Lung (tissue), 12 donors: ENCODE results near the gene C16orf87. TPM values are rescaled to one million over a fixed set of nuclear protein-coding genes. Genes with fewer than 3 reads are reported as not detected.
A peak's percentile ranks its signal among the peaks of the same experiment; 100 is the strongest.
"Not testable (repeated sequence)": the region's sequence is repeated elsewhere in the genome, so short reads cannot be mapped to it uniquely, and the experiment has no call there.

Source experiments
- ATAC-seq: fragments of 200-7000 bp; cut with Tn5 transposase; one replicate; pipeline ENCODE4 v1.9.1; 2020; ENCODE audit warnings: moderate number of reproducible peaks; ENCODE audit not compliant: insufficient read depth, low FRiP score
- DNase-seq, 3 donors: peaks; one replicate each; pipeline ENCODE4 v3.0.0-alpha.2; 2013 to 2017
- H3K27ac ChIP-seq, 2 donors: one replicate each; pipeline ENCODE4 v1.5.1; 2013; ENCODE audit warnings: mild to moderate bottlenecking in 2 of 2, moderate library complexity in 2 of 2, control low read depth in 1 of 2, inconsistent platforms in 1 of 2, low read depth in 1 of 2, low read length in 1 of 2
- H3K27me3 ChIP-seq, 3 donors: one replicate each; pipeline ENCODE4 v1.5.1; 2013; ENCODE audit warnings: low read length in 2 of 3; ENCODE audit not compliant: control insufficient read depth in 3 of 3, insufficient read depth in 3 of 3
- H3K36me3 ChIP-seq, 4 donors: one replicate each; pipeline ENCODE4 v1.5.1; 2013; ENCODE audit warnings: low read length in 4 of 4, mild to moderate bottlenecking in 1 of 4, moderate library complexity in 1 of 4; ENCODE audit not compliant: control insufficient read depth in 4 of 4, insufficient read depth in 4 of 4
- H3K4me1 ChIP-seq, 5 donors: one replicate each; pipeline ENCODE4 v1.5.1; 2013; ENCODE audit warnings: low read length in 5 of 5, mild to moderate bottlenecking in 2 of 5, moderate library complexity in 1 of 5; ENCODE audit not compliant: control insufficient read depth in 5 of 5, insufficient read depth in 5 of 5
- H3K4me3 ChIP-seq: one replicate; pipeline ENCODE4 v1.5.1; 2013; ENCODE audit warnings: mild to moderate bottlenecking, control low read depth, moderate library complexity
- H3K9ac ChIP-seq, 2 donors: one replicate each; pipeline ENCODE4 v1.5.1; 2013; ENCODE audit warnings: low read length in 2 of 2, control low read depth in 1 of 2; ENCODE audit not compliant: insufficient read depth in 1 of 2
- H3K9me3 ChIP-seq, 4 donors: one replicate each; pipeline ENCODE4 v1.5.1; 2013; ENCODE audit warnings: low read length in 3 of 4, mild to moderate bottlenecking in 1 of 4, moderate library complexity in 1 of 4; ENCODE audit not compliant: control insufficient read depth in 4 of 4, insufficient read depth in 3 of 4
- WGBS, 2 donors: extraction: QIAGEN DNeasy Blood & Tissue Kit; methylation state at CpG; one replicate each; pipeline ENCODE4 v1.1.7; 2013; 5-methylcytosine and 5-hydroxymethylcytosine counted together
- polyA plus RNA-seq, 2 donors: library from polyadenylated mRNA; stranded (reverse); fragments of 200-250 nt; gene quantifications; one replicate each; pipeline ENCODE4 v1.2.1, GENCODE V29; 2013
- total RNA-seq, 2 donors: library from RNA; depleted of rRNA in 1 of 2; stranded (reverse); fragments of >200 nt in 1 of 2; gene quantifications; one replicate each; pipeline ENCODE4 v1.2.1, GENCODE V29; 2014 to 2021
- TF ChIP-seq, protein P1 (sequence below): IDR thresholded peaks from 2 replicates; pipeline ENCODE4 v1.5.1; 2012; ENCODE audit warnings: mild to moderate bottlenecking; ENCODE audit errors: control extremely low read depth, extremely low read depth
- donor health status: control.
- donor health status: control.
- donor health status: Bipolar disorder and iron deficiency.
- donor health status: healthy.
- donor health status: DM: yes; HTN: yes; CAD: no.

Gene C16orf87
- total and polyA plus RNA-seq, 4 donors, result 2.8 to 17.2 (median 4.9) TPM

DNA sequence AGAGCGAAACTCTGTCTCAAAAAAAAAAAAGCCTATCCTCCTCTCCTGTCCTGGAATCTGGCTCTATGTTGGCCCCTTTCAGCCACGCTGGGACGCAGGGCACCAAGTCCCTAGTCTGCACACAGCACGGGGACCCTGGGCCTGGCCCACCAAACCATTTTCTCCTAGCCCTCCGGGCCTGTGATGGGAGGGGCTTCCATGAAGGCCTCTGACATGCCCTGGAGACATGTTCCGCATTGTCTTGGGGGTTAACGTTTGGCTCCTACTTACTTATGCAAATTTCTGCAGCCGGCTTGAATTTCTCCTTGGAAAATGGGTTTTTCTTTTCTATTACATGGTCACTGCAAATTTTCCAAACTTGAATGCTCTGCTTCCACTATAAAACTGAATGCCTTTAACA, 40.6 kb upstream of the C16orf87 start:
- Histone ChIP-seq H3K9me3 (no peaks in the 10 kb centered on the region), H3K4me1 (peaks cover 0 to 9% (median 4%) of the 10 kb centered on the region in 5 donors), H3K4me3 (no peak overlapping the region), H3K9ac (no peak overlapping the region), H3K36me3 (no peaks in the 10 kb centered on the region), H3K27me3 (no peaks in the 10 kb centered on the region), H3K27ac (no peak overlapping the region)
- DNase-seq, result no peak
- ATAC-seq, result no peak
- WGBS, 2 donors, result 83 to 86% methylated on average over 8 of the region's 8 CpGs
- TF ChIP-seq, protein P1, sequence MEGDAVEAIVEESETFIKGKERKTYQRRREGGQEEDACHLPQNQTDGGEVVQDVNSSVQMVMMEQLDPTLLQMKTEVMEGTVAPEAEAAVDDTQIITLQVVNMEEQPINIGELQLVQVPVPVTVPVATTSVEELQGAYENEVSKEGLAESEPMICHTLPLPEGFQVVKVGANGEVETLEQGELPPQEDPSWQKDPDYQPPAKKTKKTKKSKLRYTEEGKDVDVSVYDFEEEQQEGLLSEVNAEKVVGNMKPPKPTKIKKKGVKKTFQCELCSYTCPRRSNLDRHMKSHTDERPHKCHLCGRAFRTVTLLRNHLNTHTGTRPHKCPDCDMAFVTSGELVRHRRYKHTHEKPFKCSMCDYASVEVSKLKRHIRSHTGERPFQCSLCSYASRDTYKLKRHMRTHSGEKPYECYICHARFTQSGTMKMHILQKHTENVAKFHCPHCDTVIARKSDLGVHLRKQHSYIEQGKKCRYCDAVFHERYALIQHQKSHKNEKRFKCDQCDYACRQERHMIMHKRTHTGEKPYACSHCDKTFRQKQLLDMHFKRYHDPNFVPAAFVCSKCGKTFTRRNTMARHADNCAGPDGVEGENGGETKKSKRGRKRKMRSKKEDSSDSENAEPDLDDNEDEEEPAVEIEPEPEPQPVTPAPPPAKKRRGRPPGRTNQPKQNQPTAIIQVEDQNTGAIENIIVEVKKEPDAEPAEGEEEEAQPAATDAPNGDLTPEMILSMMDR, result no peak

DNA sequence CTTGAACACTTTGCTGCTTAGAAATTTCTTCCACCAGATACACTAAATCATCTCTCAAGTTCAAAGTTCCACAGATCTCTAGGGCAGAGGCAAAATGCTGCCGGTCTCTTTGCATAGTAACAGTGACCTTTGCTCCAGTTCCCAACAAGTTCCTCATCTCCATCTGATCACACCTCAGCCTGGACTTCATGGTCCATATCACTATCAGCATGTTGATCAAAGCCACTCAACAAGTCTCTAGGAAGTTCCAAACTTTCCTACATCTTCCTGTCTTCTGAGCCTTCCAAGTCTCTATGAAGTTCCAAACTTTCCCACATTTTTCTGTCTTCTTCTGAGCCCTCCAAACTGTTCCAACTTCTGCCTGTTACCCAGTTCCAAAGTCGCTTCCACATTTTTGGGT, 37.9 kb upstream of the C16orf87 start:
- not testable (repeated sequence) for ATAC-seq, H3K4me3 ChIP-seq, H3K9me3 ChIP-seq, H3K36me3 ChIP-seq, H3K27ac ChIP-seq, H3K9ac ChIP-seq, H3K4me1 ChIP-seq, H3K27me3 ChIP-seq
- 61 to 77% methylated on average over 2 of the region's 2 CpGs for WGBS, 2 donors
- peak in 1 of 3 donors; percentile 47 for DNase-seq

DNA sequence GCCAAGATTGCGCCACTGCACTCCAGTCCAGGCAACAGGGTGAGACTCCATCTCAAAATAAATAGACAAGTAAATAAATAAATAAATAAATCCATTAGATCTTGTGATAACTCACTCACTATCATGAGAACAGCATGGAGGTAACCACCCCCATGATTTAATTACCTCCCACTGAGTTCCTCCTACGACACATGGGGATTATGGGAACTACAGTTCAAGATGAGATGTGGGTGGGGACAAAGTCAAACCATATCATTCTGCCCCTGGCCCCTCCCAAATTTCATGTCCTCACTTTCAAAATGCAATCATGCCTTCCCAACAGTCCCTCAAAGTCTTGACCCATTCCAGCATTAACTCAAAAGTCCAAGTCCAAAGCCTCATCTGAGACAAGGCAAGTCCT, 36.5 kb upstream of the C16orf87 start:
- not testable (repeated sequence) for ATAC-seq, H3K27me3 ChIP-seq, H3K9ac ChIP-seq, H3K27ac ChIP-seq, H3K4me3 ChIP-seq, H3K36me3 ChIP-seq, DNase-seq, H3K4me1 ChIP-seq, H3K9me3 ChIP-seq
- WGBS, 2 donors, result 89 to 91% methylated on average over 2 of the region's 2 CpGs

DNA sequence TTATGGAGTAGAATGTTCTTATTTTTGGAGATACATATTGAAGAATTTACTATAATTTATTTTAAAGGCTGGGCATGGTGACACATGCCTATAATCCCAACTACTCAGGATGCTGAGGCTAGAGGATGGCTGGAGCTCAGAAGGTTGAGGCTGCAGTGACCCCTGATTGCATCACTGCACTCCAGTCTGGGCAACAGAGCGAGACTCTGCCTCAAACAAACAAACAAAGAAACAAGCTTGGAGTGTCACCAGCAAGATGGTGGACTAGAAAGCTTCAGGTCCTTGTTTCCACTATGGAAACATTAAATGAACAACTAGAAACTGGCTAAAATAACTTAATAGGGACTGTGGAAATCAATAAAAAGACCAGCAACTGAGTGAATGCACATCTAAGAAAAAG, 35.3 kb upstream of the C16orf87 start:
- 66 to 84% methylated on average over 1 of the region's 1 CpG for WGBS, 2 donors
- TF ChIP-seq, protein P1, result no peak
- no peaks in the 10 kb centered on the region for H3K27me3 ChIP-seq
- H3K4me3 ChIP-seq, result no peak overlapping the region
- H3K9ac ChIP-seq, result no peak overlapping the region
- H3K27ac ChIP-seq, result no peak overlapping the region
- no peaks in the 10 kb centered on the region for H3K9me3 ChIP-seq
- H3K36me3 ChIP-seq, result no peaks in the 10 kb centered on the region
- no peak for ATAC-seq
- DNase-seq, result no peak
- H3K4me1 ChIP-seq, result no peaks in the 10 kb centered on the region
